Karpas-422 (cell line): ENCODE results near the gene DDX39B. TPM values are rescaled to one million over a fixed set of nuclear protein-coding genes. Genes with fewer than 3 reads are reported as not detected.

Experiments
- DNase-seq: peaks from one replicate; pipeline ENCODE4 v3.0.0-alpha.2; 2015
- H2AFZ ChIP-seq: fragments of 200-600 bp; sonication (generic); 2 replicates; pipeline ENCODE4 v1.6.1; 2014; ENCODE audit warnings: antibody characterized with exemption, low read length, mixed read lengths
- H3K27ac ChIP-seq: fragments of 200-600 bp; sonication (generic); 2 replicates; pipeline ENCODE4 v1.5.1; 2014; ENCODE audit warnings: mild to moderate bottlenecking, low read length, moderate library complexity
- H3K27me3 ChIP-seq: fragments of 200-600 bp; sonication (generic); 2 replicates; pipeline ENCODE4 v1.6.1; 2014; ENCODE audit warnings: low read length, mixed read lengths
- H3K36me3 ChIP-seq: fragments of 200-600 bp; sonication (generic); 2 replicates; pipeline ENCODE4 v1.6.1; 2014; ENCODE audit warnings: low read length, mixed read lengths; ENCODE audit not compliant: insufficient read depth
- H3K4me1 ChIP-seq: fragments of 200-600 bp; sonication (generic); 2 replicates; pipeline ENCODE4 v1.6.1; 2014; ENCODE audit warnings: mild to moderate bottlenecking, low read length, mixed read lengths
- H3K4me2 ChIP-seq: fragments of 200-600 bp; sonication (generic); 2 replicates; pipeline ENCODE4 v1.6.1; 2014; ENCODE audit warnings: low read length, low read depth, mild to moderate bottlenecking; ENCODE audit not compliant: poor library complexity, severe bottlenecking
- H3K4me3 ChIP-seq: fragments of 200-600 bp; sonication (generic); 2 replicates; pipeline ENCODE4 v1.5.1; 2014; ENCODE audit warnings: mild to moderate bottlenecking, antibody characterized with exemption, low read length, mixed read lengths
- H3K79me2 ChIP-seq: fragments of 200-600 bp; sonication (generic); 2 replicates; pipeline ENCODE4 v1.6.1; 2014; ENCODE audit warnings: mild to moderate bottlenecking, low read length, mixed read lengths
- H3K9ac ChIP-seq: fragments of 200-600 bp; sonication (generic); 2 replicates; pipeline ENCODE4 v1.6.0; 2014; ENCODE audit warnings: low read length
- H3K9me2 ChIP-seq: fragments of 200-600 bp; sonication (generic), shearing (Covaris generic); replicated peaks from 2 replicates; pipeline ENCODE4 v1.6.0; 2014; ENCODE audit warnings: mild to moderate bottlenecking, low read length, moderate library complexity; ENCODE audit not compliant: insufficient read depth
- H3K9me3 ChIP-seq: fragments of 300-700, 200-600 bp; sonication (generic); 2 replicates; pipeline ENCODE4 v1.6.1; 2014; ENCODE audit warnings: low read length, mixed read lengths
- H4K20me1 ChIP-seq: fragments of 200-600 bp; sonication (generic); 2 replicates; pipeline ENCODE4 v1.6.1; 2014; ENCODE audit warnings: mild to moderate bottlenecking, antibody characterized with exemption, low read length, low read depth; ENCODE audit not compliant: insufficient read depth
- total RNA-seq: library from RNA; depleted of rRNA; stranded (reverse); fragments of >200 nt; shearing (Covaris generic); gene quantifications from 2 replicates; pipeline ENCODE4 v1.2.3, GENCODE V29; 2014; ENCODE audit warnings: low replicate concordance

DDX39B gene
- total RNA-seq, 1 experiment from 2014 or later = 412 TPM

DNA sequence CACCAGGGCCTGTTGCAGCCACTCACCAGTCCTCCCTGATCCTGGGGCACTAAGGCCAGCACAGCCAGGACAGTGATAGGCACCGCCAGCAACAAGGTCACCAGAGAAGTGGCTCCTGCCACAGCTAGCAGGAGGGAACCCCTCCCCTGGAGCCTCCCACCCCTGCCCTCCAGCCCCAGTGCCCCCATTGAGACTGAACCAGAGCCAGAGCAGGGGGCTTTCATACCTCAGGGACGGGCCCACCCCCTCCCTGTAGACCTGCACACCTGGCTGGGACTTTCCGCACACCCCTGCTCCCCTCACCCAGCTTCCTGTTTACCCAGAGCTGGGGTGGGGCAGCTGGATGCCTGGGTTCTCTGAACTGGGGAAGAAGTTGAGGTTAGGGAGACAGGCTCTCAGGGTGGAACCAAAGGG, 40.4 kb upstream of the DDX39B start, which contains the start of gene LTB:
LTB (minus strand) TSS at position 195 of the 414 bp plus-strand sequence; CDS start at position 188, 7 bp downstream.
- H3K9ac ChIP-seq = peak within 1 kb of the TSS; percentile 99
- no peaks in the 10 kb centered on the region for H3K27me3 ChIP-seq
- peaks cover 3% of the 10 kb centered on the region; the same call in 1 of the 2 replicates for H4K20me1 ChIP-seq
- H2AFZ ChIP-seq = no peak within 1 kb of the TSS
- peak; percentile 73 for DNase-seq
- no peaks in the 10 kb centered on the region for H3K9me2 ChIP-seq
- H3K79me2 ChIP-seq = peaks cover 11% of the 10 kb centered on the region
- H3K9me3 ChIP-seq = no peaks in the 10 kb centered on the region
- H3K4me1 ChIP-seq = peaks cover 77% of the 10 kb centered on the region
- peak within 1 kb of the TSS; percentile 95 for H3K27ac ChIP-seq
- H3K4me3 ChIP-seq = peak within 1 kb of the TSS; percentile 93
- peaks cover 5% of the 10 kb centered on the region for H3K36me3 ChIP-seq
- H3K4me2 ChIP-seq = peak within 1 kb of the TSS; percentile 84

DNA sequence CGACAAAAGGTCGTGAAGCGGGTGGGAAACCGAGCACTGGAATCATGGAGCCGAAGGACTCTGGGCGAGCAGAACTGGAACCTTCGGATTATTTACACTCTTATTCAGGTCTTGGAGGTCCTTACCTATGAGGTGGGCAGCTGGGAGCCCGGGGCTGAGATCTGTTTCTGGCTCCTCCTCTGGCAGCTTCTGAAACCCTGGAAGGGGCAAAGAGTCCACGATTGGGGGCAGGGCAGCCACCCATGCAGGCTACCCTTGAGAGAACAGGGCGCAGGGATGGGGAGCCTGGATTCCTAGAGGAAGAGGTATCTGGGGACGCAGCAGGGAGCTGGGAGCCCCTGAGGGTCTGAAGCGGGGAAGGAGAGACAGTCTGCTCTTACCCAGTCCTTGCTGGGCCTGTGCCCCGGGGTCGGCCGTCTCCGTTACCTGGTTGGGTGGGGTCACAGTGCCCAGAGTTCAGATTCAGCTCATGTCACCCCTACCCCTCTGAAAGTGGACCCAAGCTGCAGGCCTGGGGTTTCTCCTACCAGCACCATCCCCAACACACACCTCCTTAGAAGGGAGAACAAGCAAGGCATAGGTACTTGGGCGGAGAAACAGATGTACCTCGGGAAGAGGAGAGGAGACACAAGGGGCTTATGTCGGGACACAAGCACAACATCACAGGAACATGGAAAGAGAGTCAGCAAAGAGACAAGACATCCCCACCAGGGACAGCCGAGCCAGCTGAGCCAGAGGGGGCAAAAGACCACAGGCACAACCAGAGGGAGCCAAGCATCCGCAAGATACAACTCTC, 39.8 kb upstream of the DDX39B start:
- Histone ChIP-seq H4K20me1 (peaks cover 9% of the 10 kb centered on the region; the same call in 1 of the 2 replicates), H3K27me3 (no peaks in the 10 kb centered on the region), H3K4me3 (peak overlapping the region; percentile 93), H3K9me2 (no peaks in the 10 kb centered on the region), H3K4me1 (peaks cover 79% of the 10 kb centered on the region), H3K27ac (peak overlapping the region; percentile 95), H3K36me3 (peaks cover 11% of the 10 kb centered on the region), H3K4me2 (peak overlapping the region; percentile 84), H3K79me2 (peaks cover 17% of the 10 kb centered on the region), H3K9ac (peak overlapping the region; percentile 99), H3K9me3 (no peaks in the 10 kb centered on the region), H2AFZ (no peak overlapping the region)
- DNase-seq = peak; percentile 73

DNA sequence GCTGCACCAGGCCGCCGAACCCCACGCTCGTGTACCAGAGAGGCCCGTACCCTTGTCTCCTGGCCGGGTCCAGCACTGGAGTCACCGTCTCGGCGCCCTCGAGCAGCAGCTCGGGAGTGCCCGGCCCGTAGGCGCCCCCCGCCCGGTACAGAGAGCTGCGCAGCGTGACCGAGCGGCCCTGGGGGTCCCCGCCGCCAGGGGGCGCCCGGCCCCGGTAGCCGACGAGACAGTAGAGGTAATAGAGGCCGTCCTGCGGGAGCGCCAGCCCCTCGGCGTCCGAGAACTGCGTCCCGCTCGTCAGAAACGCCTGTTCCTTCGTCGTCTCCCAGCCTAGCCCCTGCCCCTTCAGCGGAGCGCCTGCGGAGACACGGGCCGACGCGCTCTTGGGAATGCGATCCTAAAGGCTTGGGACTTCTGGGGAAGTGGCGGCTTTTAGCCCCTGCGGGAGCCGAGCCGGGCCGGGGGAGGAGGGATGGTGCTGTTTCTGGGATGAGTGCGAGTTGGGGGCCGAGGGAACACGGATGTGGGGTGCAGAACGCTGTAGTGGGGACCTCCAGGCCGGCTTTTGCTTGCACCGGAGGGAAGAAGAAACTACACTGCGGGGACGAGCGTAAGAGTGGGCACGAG, 39.1 kb upstream of the DDX39B start:
- Histone ChIP-seq H3K27me3 (no peaks in the 10 kb centered on the region), H3K9me3 (no peaks in the 10 kb centered on the region), H3K36me3 (peaks cover 18% of the 10 kb centered on the region), H4K20me1 (peaks cover 16% of the 10 kb centered on the region; the same call in 1 of the 2 replicates), H3K4me2 (peak overlapping the region; percentile 84), H2AFZ (no peak overlapping the region; the same call in 1 of the 2 replicates), H3K79me2 (peaks cover 24% of the 10 kb centered on the region), H3K4me1 (peaks cover 77% of the 10 kb centered on the region), H3K4me3 (peak overlapping the region; percentile 93), H3K27ac (peak overlapping the region; percentile 95), H3K9me2 (no peaks in the 10 kb centered on the region), H3K9ac (peak overlapping the region; percentile 99)
- peak; percentile 95 for DNase-seq

DNA sequence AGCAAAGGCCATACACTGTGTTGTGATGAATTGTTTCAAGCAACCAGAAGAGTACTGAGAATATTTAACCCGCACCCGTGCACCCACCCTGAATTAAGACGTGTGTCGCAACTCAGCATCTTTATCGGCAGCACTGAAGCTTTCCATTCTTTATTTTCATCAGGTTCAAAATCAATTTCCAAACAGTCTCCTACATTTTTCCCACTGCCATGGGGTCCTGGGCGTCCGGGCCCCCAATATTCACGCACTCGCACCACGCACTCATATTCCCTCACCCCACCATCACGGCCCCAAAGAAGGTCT, 38.6 kb upstream of the DDX39B start:
- peak overlapping the region; percentile 99 for H3K9ac ChIP-seq

DNA sequence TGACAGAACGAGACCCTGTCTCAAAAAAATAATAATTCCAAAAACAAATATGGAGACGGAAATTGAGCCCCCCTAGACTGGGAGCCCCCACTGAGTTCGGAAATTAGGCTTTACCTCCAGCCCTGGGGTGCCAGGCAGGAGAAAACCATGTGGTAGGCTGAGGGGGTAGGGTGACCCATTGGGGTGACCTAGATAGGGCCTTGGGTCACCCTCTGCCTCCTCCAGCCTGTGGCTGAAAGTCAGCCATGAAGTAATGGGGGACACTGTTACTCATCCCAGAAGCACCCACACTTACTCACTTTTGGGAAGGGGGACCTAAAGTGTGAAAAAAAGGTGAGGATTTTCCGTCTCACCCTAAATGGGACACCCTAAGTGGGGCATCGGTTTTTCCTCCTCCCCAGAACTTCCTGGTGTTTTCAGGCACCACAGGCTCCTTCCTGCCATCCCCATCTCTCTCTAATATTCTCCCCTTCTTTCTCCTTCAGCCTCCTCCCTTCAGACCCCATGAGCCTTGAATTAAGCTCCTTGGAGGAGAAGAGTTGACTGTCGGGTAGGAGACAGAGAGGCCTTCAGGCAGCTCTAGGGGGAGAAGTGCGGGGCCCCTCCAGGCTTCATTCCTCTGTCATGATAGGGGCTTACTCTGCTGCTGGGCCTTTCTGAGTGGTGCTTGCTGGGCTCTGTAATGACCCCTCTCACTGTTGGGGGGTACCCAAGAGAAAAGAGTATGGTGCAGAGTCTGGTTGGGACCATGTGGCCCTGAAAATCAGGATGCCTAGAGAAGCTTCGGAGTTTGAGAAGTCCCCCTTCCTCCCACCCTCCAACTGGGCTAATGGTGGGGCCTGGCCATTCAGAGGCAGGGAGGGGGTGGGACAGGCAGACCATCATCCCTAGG, 38.0 kb upstream of the DDX39B start:
- Histone ChIP-seq H3K36me3 (peaks cover 23% of the 10 kb centered on the region), H3K27ac (peak overlapping the region; percentile 95), H3K4me3 (peak overlapping the region; percentile 93), H3K4me2 (peak overlapping the region; percentile 84), H4K20me1 (peaks cover 20% of the 10 kb centered on the region; the same call in 1 of the 2 replicates), H3K9ac (peak overlapping the region; percentile 99), H3K9me3 (no peaks in the 10 kb centered on the region), H3K79me2 (peaks cover 33% of the 10 kb centered on the region), H2AFZ (no peak overlapping the region), H3K9me2 (no peaks in the 10 kb centered on the region), H3K4me1 (peaks cover 70% of the 10 kb centered on the region), H3K27me3 (no peaks in the 10 kb centered on the region)
- DNase-seq = peak; percentile 89

More for the DNA sequence above, 38.6 kb upstream of the DDX39B start:
- Histone ChIP-seq H3K4me3 (peak overlapping the region; percentile 93), H3K9me3 (no peaks in the 10 kb centered on the region), H3K79me2 (peaks cover 29% of the 10 kb centered on the region), H4K20me1 (peaks cover 20% of the 10 kb centered on the region; the same call in 1 of the 2 replicates), H3K36me3 (peaks cover 23% of the 10 kb centered on the region), H3K27ac (peak overlapping the region; percentile 95), H3K27me3 (no peaks in the 10 kb centered on the region), H2AFZ (no peak overlapping the region; the same call in 1 of the 2 replicates), H3K4me2 (peak overlapping the region; percentile 84), H3K9me2 (no peaks in the 10 kb centered on the region), H3K4me1 (peaks cover 72% of the 10 kb centered on the region)
- no peak for DNase-seq

DNA sequence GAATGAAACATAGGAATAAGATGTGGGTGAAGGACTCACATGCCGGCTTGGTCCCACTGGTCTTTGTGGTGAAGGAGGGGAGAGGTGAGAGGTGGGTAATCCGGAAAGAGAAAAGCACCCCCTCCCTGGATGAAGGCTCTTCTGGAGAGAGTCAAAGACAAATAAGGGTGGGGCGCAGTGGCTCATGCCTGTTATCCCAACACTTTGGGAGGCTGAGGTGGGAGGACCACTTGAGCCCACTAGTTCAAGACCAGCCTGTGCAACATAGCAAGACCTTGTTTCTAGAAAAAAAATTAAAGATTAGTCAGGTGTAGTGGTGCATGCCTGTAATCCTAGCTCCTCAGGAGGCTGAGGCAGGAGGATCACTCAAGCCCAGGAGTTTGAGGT, 37.3 kb upstream of the DDX39B start:
- no peak for DNase-seq
- peaks cover 34% of the 10 kb centered on the region for H3K79me2 ChIP-seq
- no peaks in the 10 kb centered on the region for H3K9me3 ChIP-seq
- peak overlapping the region; percentile 93; the same call in 1 of the 2 replicates for H3K4me3 ChIP-seq
- no peak overlapping the region for H2AFZ ChIP-seq
- H3K27ac ChIP-seq = peak overlapping the region; percentile 95
- H3K9me2 ChIP-seq = no peaks in the 10 kb centered on the region
- H3K36me3 ChIP-seq = peaks cover 23% of the 10 kb centered on the region
- H3K4me2 ChIP-seq = peak overlapping the region; percentile 84
- H4K20me1 ChIP-seq = peaks cover 20% of the 10 kb centered on the region; the same call in 1 of the 2 replicates
- H3K4me1 ChIP-seq = peaks cover 71% of the 10 kb centered on the region
- no peaks in the 10 kb centered on the region for H3K27me3 ChIP-seq
- H3K9ac ChIP-seq = peak overlapping the region; percentile 99

DNA sequence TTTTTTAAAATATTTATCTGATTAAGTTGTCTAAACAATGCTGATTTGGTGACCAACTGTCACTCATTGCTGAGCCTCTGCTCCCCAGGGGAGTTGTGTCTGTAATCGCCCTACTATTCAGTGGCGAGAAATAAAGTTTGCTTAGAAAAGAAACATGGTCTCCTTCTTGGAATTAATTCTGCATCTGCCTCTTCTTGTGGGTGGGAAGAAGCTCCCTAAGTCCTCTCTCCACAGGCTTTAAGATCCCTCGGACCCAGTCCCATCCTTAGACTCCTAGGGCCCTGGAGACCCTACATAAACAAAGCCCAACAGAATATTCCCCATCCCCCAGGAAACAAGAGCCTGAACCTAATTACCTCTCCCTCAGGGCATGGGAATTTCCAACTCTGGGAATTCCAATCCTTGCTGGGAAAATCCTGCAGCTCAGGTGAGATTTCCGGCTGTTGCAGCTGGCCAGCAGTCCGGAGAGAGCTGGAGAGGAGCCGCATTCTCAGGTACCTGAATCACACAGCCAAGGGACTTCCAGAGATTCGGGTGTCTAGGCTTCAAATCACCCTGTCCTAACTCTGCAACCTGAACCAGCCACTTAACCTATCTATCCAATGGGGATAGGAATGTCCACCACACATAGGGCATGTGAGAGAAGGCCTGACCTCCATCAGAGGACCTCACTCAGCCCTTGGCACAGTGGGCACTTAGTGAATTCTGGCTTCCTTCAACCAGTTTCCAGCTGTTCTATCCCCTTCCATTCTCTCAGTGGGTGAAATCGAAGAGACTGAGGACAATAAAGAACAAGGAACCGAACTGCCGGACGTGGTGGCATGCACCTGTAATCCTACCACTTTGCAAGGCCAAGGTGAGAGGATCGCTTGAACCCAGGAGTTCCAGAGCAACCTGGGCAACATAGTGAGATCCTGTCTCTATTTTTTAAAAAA, 36.6 kb upstream of the DDX39B start:
- peaks cover 34% of the 10 kb centered on the region for H3K79me2 ChIP-seq
- peaks cover 23% of the 10 kb centered on the region for H3K36me3 ChIP-seq
- H3K9me3 ChIP-seq = no peaks in the 10 kb centered on the region
- H3K4me2 ChIP-seq = peak overlapping the region; percentile 84
- H3K27me3 ChIP-seq = no peaks in the 10 kb centered on the region
- H3K27ac ChIP-seq = peak overlapping the region; percentile 95
- peak overlapping the region; percentile 39 for H3K4me3 ChIP-seq
- DNase-seq = peak; percentile 93
- H3K9me2 ChIP-seq = no peaks in the 10 kb centered on the region
- no peak overlapping the region for H2AFZ ChIP-seq
- peak overlapping the region; percentile 99 for H3K9ac ChIP-seq
- peaks cover 20% of the 10 kb centered on the region; the same call in 1 of the 2 replicates for H4K20me1 ChIP-seq
- H3K4me1 ChIP-seq = peaks cover 78% of the 10 kb centered on the region
